ENCODE results near the gene SH3RF2.

- TF ChIP-seq, protein P1, sequence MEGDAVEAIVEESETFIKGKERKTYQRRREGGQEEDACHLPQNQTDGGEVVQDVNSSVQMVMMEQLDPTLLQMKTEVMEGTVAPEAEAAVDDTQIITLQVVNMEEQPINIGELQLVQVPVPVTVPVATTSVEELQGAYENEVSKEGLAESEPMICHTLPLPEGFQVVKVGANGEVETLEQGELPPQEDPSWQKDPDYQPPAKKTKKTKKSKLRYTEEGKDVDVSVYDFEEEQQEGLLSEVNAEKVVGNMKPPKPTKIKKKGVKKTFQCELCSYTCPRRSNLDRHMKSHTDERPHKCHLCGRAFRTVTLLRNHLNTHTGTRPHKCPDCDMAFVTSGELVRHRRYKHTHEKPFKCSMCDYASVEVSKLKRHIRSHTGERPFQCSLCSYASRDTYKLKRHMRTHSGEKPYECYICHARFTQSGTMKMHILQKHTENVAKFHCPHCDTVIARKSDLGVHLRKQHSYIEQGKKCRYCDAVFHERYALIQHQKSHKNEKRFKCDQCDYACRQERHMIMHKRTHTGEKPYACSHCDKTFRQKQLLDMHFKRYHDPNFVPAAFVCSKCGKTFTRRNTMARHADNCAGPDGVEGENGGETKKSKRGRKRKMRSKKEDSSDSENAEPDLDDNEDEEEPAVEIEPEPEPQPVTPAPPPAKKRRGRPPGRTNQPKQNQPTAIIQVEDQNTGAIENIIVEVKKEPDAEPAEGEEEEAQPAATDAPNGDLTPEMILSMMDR (IDR thresholded peaks at IDR 0.05 in 4 of 5, conservative IDR thresholded peaks at IDR 0.05 in 1 of 5): no peak
- no peak for TF ChIP-seq POLR2A (IDR thresholded peaks at IDR 0.05)
These were observed 4.7 kb downstream of the SH3RF2 start for GRCh38 chr5:145941096-145941447.
